ENCODE measurements around the gene GCG. TPM values are rescaled to one million over a fixed set of nuclear protein-coding genes. Genes with fewer than 3 reads are reported as not detected.

Gene GCG
- polyA plus RNA-seq, 1 donor (not counting 4 experiments of a cell fraction or from before 2014, with no cell fraction given), result not detected

GRCh38 chr2:162106146-162106551 lies 45.9 kb downstream of the GCG start:
- no peaks in the 10 kb centered on the region for H4K20me1 ChIP-seq (ENCODE audit: control insufficient read depth, extremely low read depth, insufficient read depth, low read length)
- no peaks in the 10 kb centered on the region for H3K9me3 ChIP-seq (ENCODE audit: control insufficient read depth, low read depth, low read length)
- no peaks in the 10 kb centered on the region for H3K79me2 ChIP-seq (ENCODE audit: control insufficient read depth, insufficient read depth, low read length)
- DNase-seq (ENCODE audit: low read depth, low spot score) (no peak), FAIRE-seq (no peak)
- no peak overlapping the region for H2AFZ ChIP-seq (ENCODE audit: control insufficient read depth, low read length)
- no peak overlapping the region for H3K4me3 ChIP-seq (ENCODE audit: control insufficient read depth in 2 of 3, extremely low read depth in 1 of 3, insufficient read depth in 2 of 3, low read depth in 1 of 3, low read length in 3 of 3)
- no peak overlapping the region for H3K4me2 ChIP-seq (ENCODE audit: control insufficient read depth, extremely low read depth, insufficient read depth, low read depth, low read length)
- no peak overlapping the region for H3K9ac ChIP-seq (ENCODE audit: control insufficient read depth, extremely low read depth, insufficient read depth, low read length)
- no peaks in the 10 kb centered on the region for H3K36me3 ChIP-seq (ENCODE audit: control insufficient read depth in 2 of 2, extremely low read depth in 1 of 2, insufficient read depth in 2 of 2, low read length in 2 of 2)
- no peaks in the 10 kb centered on the region for H3K9me1 ChIP-seq (ENCODE audit: control insufficient read depth, extremely low read depth, insufficient read depth, low read length)
- H3K27ac ChIP-seq (ENCODE audit: control insufficient read depth, insufficient read depth, low read length), result no peak overlapping the region
- H3K27me3 ChIP-seq (ENCODE audit: control insufficient read depth, extremely low read depth, insufficient read depth, low read length), result no peaks in the 10 kb centered on the region
- no peaks in the 10 kb centered on the region for H3K4me1 ChIP-seq (ENCODE audit: control insufficient read depth, extremely low read depth, insufficient read depth, low read length)
- dilution Hi-C loops (cut with MboI; ENCODE audit: extremely low pct_ligation_motif_present, low sequenced_read_pairs), result no loop called here
- TF ChIP-seq CTCF (optimal IDR thresholded peaks at IDR 0.05 in 1 of 3, IDR thresholded peaks at IDR 0.05 in 1 of 3, conservative IDR thresholded peaks at IDR 0.05 in 1 of 3; ENCODE audit: extremely low read depth in 1 of 3, insufficient read depth in 2 of 3, low read length in 3 of 3) (no peak), EZH2 (IDR thresholded peaks at IDR 0.05; ENCODE audit: low read length) (no peak)

- Histone ChIP-seq H4K20me1 (ENCODE audit: control insufficient read depth, extremely low read depth, insufficient read depth, low read length) (no peaks in the 10 kb centered on the region), H3K36me3 (ENCODE audit: control insufficient read depth in 2 of 2, extremely low read depth in 1 of 2, insufficient read depth in 2 of 2, low read length in 2 of 2) (no peaks in the 10 kb centered on the region), H3K9me1 (ENCODE audit: control insufficient read depth, extremely low read depth, insufficient read depth, low read length) (no peaks in the 10 kb centered on the region), H3K4me3 (ENCODE audit: control insufficient read depth in 2 of 3, extremely low read depth in 1 of 3, insufficient read depth in 2 of 3, low read depth in 1 of 3, low read length in 3 of 3) (no peak overlapping the region), H2AFZ (ENCODE audit: control insufficient read depth, low read length) (no peak overlapping the region), H3K4me1 (ENCODE audit: control insufficient read depth, extremely low read depth, insufficient read depth, low read length) (no peaks in the 10 kb centered on the region), H3K27ac (ENCODE audit: control insufficient read depth, insufficient read depth, low read length) (no peak overlapping the region), H3K9me3 (ENCODE audit: control insufficient read depth, low read depth, low read length) (no peaks in the 10 kb centered on the region), H3K9ac (ENCODE audit: control insufficient read depth, extremely low read depth, insufficient read depth, low read length) (no peak overlapping the region), H3K79me2 (ENCODE audit: control insufficient read depth, insufficient read depth, low read length) (no peaks in the 10 kb centered on the region), H3K4me2 (ENCODE audit: control insufficient read depth, extremely low read depth, insufficient read depth, low read depth, low read length) (no peak overlapping the region), H3K27me3 (ENCODE audit: control insufficient read depth, extremely low read depth, insufficient read depth, low read length) (no peaks in the 10 kb centered on the region)
- no peak for FAIRE-seq
- dilution Hi-C loops (cut with MboI; ENCODE audit: extremely low pct_ligation_motif_present, low sequenced_read_pairs), result no loop called here
- TF ChIP-seq EZH2 (IDR thresholded peaks at IDR 0.05; ENCODE audit: low read length) (no peak), CTCF (optimal IDR thresholded peaks at IDR 0.05 in 1 of 3, IDR thresholded peaks at IDR 0.05 in 1 of 3, conservative IDR thresholded peaks at IDR 0.05 in 1 of 3; ENCODE audit: extremely low read depth in 1 of 3, insufficient read depth in 2 of 3, low read length in 3 of 3) (no peak)
- DNase-seq (ENCODE audit: low read depth, low spot score), result no peak
Measured at GRCh38 chr2:162103443-162104009, 48.5 kb downstream of the GCG start.

All from keratinocyte (primary cell).